HG02970 (cell line): Measurements from ENCODE around the gene PLCXD3.

Experiments
- ATAC-seq: cut with Tn5 transposase; IDR thresholded peaks from one replicate; pipeline ENCODE4 v1.9.1; 2021; ENCODE audit warnings: mild to moderate bottlenecking, moderate library complexity, moderate number of reproducible peaks; ENCODE audit not compliant: unreplicated experiment, low FRiP score

PLCXD3 gene

GRCh38 chr5:41418220-41419031, 92.0 kb downstream of the PLCXD3 start:
- no peak for ATAC-seq

- ATAC-seq, result no peak
Measured at GRCh38 chr5:41416336-41416735, 94.1 kb downstream of the PLCXD3 start.

GRCh38 chr5:41415242-41415641, 95.2 kb downstream of the PLCXD3 start:
- ATAC-seq, result no peak

GRCh38 chr5:41414598-41414997, 95.8 kb downstream of the PLCXD3 start:
- ATAC-seq, result no peak

- ATAC-seq, result no peak
Measured at GRCh38 chr5:41413074-41413473, 97.3 kb downstream of the PLCXD3 start.

- ATAC-seq, result no peak
Measured at GRCh38 chr5:41412496-41412895, 97.9 kb downstream of the PLCXD3 start.

GRCh38 chr5:41410737-41411136, 99.7 kb downstream of the PLCXD3 start:
- ATAC-seq, result no peak

GRCh38 chr5:41410307-41410706, 100.1 kb downstream of the PLCXD3 start:
- no peak for ATAC-seq

GRCh38 chr5:41408676-41409443, 101.5 kb downstream of the PLCXD3 start:
- ATAC-seq, result no peak

- ATAC-seq, result no peak
Measured at GRCh38 chr5:41406936-41407335, 103.5 kb downstream of the PLCXD3 start.

- ATAC-seq, result no peak
Measured at GRCh38 chr5:41406424-41406823, 104.0 kb downstream of the PLCXD3 start.

- ATAC-seq, result no peak
Measured at GRCh38 chr5:41404757-41405156, 105.6 kb downstream of the PLCXD3 start.

GRCh38 chr5:41403846-41404245, 106.6 kb downstream of the PLCXD3 start:
- ATAC-seq, result no peak

GRCh38 chr5:41402845-41403244, 107.6 kb downstream of the PLCXD3 start:
- ATAC-seq, result no peak

- no peak for ATAC-seq
Measured at GRCh38 chr5:41399839-41400238, 110.6 kb downstream of the PLCXD3 start.

GRCh38 chr5:41392016-41392415, 118.4 kb downstream of the PLCXD3 start:
- no peak for ATAC-seq

- no peak for ATAC-seq
Measured at GRCh38 chr5:41374631-41375030, 135.8 kb downstream of the PLCXD3 start.

- no peak for ATAC-seq
Measured at GRCh38 chr5:41373230-41373629, 137.2 kb downstream of the PLCXD3 start.

GRCh38 chr5:41371738-41372137, 138.7 kb downstream of the PLCXD3 start:
- ATAC-seq, result no peak

GRCh38 chr5:41370482-41370881, 139.9 kb downstream of the PLCXD3 start:
- no peak for ATAC-seq

GRCh38 chr5:41369799-41370198, 140.6 kb downstream of the PLCXD3 start:
- ATAC-seq, result no peak

- no peak for ATAC-seq
Measured at GRCh38 chr5:41368158-41368557, 142.2 kb downstream of the PLCXD3 start.
